Duodenal mucosa (tissue), 2 donors: ENCODE results near the gene UBE2M.
A peak's percentile ranks its signal among the peaks of the same experiment; 100 is the strongest.

Experiments used
- H3K27ac ChIP-seq: one replicate; pipeline ENCODE4 v1.7.0; 2013; ENCODE audit warnings: low read depth, low read length
- H3K27me3 ChIP-seq, 2 donors: one replicate each; pipeline ENCODE4 v1.7.0; 2013; ENCODE audit warnings: low read length in 2 of 2, control low read depth in 1 of 2; ENCODE audit not compliant: insufficient read depth in 2 of 2, control insufficient read depth in 1 of 2
- H3K36me3 ChIP-seq, 2 donors: one replicate each; pipeline ENCODE4 v1.7.0; 2013; ENCODE audit warnings: low read length in 2 of 2, control low read depth in 1 of 2; ENCODE audit not compliant: insufficient read depth in 2 of 2, control insufficient read depth in 1 of 2
- H3K4me1 ChIP-seq, 2 donors: one replicate each; pipeline ENCODE4 v1.7.0; 2013; ENCODE audit warnings: low read length in 2 of 2, control low read depth in 1 of 2; ENCODE audit not compliant: insufficient read depth in 2 of 2, control insufficient read depth in 1 of 2
- H3K4me3 ChIP-seq, 2 donors: one replicate each; pipeline ENCODE4 v1.7.0; 2013; ENCODE audit warnings: low read length in 2 of 2, low read depth in 1 of 2
- H3K9ac ChIP-seq, 2 donors: one replicate each; pipeline ENCODE4 v1.7.0; 2013; ENCODE audit warnings: low read length in 2 of 2, low read depth in 1 of 2
- H3K9me3 ChIP-seq, 2 donors: one replicate each; pipeline ENCODE4 v1.7.0; 2013; ENCODE audit warnings: low read length in 2 of 2, control low read depth in 1 of 2; ENCODE audit not compliant: control insufficient read depth in 1 of 2

UBE2M gene

GRCh38 chr19:58519087-58519354, 39.4 kb downstream of the UBE2M start:
- Histone ChIP-seq H3K9me3 (no peaks in the 10 kb centered on the region), H3K9ac (peak overlapping the region; percentile 90 to 92), H3K4me3 (peak overlapping the region; percentile 73 to 88), H3K27ac (peak overlapping the region; percentile 98), H3K36me3 (peaks cover 8 to 19% of the 10 kb centered on the region in 2 donors), H3K27me3 (no peaks in the 10 kb centered on the region), H3K4me1 (peaks cover 22 to 41% of the 10 kb centered on the region in 2 donors)

DNA sequence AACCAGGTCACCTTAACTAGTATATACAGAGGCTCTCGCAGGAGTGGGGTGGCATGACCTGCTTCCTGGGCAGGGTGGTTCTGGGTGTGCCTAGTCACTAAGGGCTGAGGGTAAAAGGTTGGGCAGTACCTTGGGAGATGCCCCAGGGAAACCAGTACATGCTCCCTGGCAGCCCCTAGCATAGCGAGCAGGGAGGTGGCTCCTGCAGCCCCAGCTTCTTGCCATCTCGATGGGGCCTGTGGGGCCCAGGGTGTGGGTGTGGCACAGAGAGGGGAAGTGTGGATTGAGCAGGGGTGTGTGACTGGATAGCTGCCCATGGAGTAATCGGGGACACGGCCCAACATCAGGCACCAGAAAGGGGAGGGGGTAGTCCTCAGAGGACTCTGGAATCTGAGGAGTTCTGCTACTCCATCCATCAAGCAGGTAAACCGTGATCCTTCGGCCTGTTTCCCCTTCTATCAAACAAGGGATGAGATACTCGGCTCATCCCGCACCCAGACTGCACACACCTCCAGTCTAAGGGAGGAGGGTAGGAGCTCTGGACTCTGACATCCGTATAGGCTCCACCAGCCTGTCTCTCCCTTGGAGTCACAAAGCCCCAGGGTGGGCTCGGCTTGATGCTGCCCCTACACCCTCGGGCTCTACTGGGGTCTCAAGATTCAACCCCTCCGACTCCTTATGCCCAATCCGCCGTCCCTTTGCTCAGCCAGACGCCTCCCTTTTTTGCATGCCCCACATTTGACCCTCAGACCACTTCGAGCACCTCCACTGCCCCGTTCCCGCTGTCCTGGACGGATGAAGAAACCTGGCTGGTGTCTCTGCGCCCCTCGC, 39.9 kb downstream of the UBE2M start:
- Histone ChIP-seq H3K27ac (peak overlapping the region; percentile 98), H3K9ac (peak overlapping the region; percentile 90 to 92), H3K4me1 (peaks cover 26 to 45% of the 10 kb centered on the region in 2 donors), H3K27me3 (no peaks in the 10 kb centered on the region), H3K36me3 (peaks cover 8 to 19% of the 10 kb centered on the region in 2 donors), H3K9me3 (no peaks in the 10 kb centered on the region), H3K4me3 (peak overlapping the region; percentile 73 to 88)

DNA sequence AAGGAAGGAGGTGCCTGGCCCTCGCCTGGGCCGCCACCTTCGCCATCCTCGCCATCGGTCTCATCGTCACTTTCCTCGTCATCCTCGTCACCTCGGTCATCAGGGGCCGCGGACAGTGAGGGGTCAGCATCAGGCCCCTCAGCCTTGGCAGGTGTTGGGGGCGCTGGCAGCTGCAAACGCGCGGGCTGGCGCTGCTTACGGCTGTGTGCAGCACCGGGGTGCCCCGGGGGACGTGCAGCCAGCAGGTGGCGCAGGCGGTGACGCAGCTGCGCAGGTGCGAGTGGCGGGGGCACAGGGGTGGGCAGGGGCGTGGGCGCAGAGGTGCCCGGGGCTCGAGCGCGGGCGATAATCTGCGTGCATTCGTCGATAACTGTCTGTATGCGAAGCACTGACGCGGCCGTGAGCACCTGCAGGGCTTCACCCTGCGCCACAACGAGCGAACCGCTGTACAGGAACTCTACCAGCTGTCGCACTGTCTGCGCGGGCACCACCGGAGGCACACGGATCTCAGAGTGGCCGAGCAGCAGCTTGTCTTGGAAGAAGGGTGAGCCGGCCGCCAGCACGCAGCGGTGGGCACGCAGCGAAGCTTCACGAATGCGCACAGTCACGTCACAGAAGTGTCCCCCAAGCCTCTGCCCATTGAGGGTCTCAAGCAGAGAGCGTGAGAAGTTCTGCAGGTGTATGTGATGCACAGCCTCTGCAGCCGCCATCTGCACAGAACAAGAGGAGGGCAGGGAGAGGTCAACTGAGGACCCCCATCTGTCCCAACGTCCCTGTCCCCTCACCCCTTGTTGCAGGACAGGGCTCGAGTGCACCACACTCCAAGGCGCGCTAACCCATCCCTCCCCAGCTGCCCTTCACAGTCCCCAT, 41.2 kb downstream of the UBE2M start:
- Histone ChIP-seq H3K4me1 (peaks cover 37 to 56% of the 10 kb centered on the region in 2 donors), H3K27me3 (no peaks in the 10 kb centered on the region), H3K4me3 (no peak overlapping the region), H3K27ac (no peak overlapping the region), H3K9me3 (no peaks in the 10 kb centered on the region), H3K9ac (no peak overlapping the region), H3K36me3 (peaks cover 11 to 19% of the 10 kb centered on the region in 2 donors)

DNA sequence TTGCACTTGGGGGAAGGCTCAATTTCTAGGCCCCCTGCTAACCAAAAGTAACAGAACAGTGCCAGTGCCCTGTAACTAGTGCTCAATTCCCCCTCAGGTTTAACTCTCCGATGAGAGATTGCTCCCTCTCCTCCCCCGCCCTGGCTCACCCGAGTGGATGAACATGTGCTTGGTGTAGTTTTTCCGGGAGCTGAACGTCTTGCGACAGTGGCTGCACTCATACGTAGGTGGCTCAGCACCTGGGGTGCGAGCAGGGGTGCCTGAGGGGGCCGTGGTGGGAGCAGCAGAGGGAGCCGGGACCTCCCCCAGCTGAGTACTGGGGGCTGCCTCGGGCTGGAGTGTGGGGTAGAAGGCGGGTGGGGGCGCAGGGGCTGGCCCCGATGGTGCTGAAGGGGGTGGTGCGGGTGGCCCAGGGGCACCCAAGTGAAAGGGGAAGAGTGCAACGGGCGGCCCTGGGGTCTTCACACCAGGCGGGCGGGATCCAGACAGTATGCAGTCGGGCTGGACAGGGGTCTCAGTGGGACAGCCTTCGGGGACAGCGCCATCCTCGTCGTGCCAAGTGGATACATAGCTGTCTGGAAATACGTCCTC, 42.1 kb downstream of the UBE2M start:
- Histone ChIP-seq H3K9me3 (no peaks in the 10 kb centered on the region), H3K27me3 (no peaks in the 10 kb centered on the region), H3K27ac (no peak overlapping the region), H3K9ac (no peak overlapping the region), H3K4me1 (peaks cover 40 to 59% of the 10 kb centered on the region in 2 donors), H3K36me3 (peaks cover 11 to 19% of the 10 kb centered on the region in 2 donors), H3K4me3 (no peak overlapping the region)

- Histone ChIP-seq H3K27me3 (no peaks in the 10 kb centered on the region), H3K9ac (peak overlapping the region in 1 of 2 donors; percentile 10), H3K9me3 (no peaks in the 10 kb centered on the region), H3K4me1 (peaks cover 36 to 54% of the 10 kb centered on the region in 2 donors), H3K27ac (no peak overlapping the region), H3K36me3 (peaks cover 11 to 19% of the 10 kb centered on the region in 2 donors), H3K4me3 (no peak overlapping the region)
Measured at GRCh38 chr19:58515259-58515658, 43.2 kb downstream of the UBE2M start.

DNA sequence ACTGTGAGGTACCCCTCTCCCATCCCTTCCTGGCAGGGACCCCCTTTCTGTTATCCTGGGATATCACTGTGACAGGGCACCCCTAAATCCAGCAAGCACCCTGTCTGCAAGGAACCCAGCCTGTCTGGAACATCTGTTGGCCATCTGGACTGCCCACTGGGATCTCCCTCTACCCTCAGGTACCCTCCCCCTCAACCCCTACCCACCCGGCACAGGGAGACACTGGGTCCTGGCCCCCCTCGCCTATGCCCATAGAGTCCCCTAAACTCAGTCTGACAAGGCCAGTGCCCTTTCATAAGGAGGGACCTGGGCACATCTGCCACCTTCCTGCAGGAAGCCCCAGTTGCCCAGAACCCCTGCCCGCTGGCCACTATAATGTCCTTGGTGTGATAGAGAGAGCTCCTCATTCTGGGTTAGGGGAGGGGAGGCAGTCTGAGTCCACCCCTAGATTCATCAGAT, 43.8 kb downstream of the UBE2M start:
- H3K9ac ChIP-seq, result peak overlapping the region in 1 of 2 donors; percentile 16
- peaks cover 11 to 19% of the 10 kb centered on the region in 2 donors for H3K36me3 ChIP-seq
- peak overlapping the region; percentile 50 to 67 for H3K4me3 ChIP-seq
- no peaks in the 10 kb centered on the region for H3K9me3 ChIP-seq
- H3K4me1 ChIP-seq, result peaks cover 34 to 52% of the 10 kb centered on the region in 2 donors
- no peaks in the 10 kb centered on the region for H3K27me3 ChIP-seq
- H3K27ac ChIP-seq, result no peak overlapping the region

DNA sequence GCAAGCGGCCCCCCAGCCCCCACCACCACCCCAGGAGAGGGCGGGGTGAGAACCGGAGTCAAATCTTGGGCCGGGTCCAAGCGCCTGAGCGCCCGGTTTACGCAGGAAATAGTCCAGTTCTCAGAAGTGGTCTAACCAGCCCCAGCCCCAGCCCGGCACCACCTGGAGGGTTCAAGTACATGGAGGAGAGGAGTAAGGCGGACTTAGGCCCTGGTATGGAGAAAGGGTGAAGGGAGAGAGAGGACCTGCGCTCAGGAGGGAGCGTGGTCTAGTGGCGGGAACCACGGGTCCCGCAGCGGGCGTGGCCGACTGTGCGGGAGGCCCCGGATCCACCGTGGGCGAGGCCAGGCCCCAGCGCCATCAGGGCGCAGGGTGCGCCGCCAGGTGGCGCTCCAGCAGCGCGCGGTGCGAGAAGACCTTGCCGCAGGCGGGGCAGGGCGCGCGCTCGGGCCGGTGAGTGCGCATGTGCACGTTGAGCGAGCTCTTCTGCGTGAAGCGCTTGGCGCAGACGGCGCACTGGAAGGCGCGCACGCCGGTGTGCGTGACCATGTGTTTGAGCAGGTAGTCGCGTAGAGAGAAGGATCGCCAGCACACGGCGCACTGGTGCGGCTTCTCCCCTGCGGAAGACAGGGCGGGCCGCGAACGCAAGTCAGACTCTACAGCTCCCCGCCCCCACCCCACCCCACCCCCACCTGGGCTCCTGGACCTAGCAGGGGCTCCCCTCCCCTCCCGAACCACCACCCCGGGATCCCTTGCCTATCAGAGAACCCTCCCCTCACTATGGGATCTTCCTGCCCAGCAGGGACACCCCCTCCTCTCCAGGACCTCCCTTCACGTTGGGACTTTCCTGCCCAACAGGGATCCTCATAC, 44.5 kb downstream of the UBE2M start:
- Histone ChIP-seq H3K9me3 (no peaks in the 10 kb centered on the region), H3K9ac (peak overlapping the region; percentile 42 to 64), H3K27ac (peak overlapping the region; percentile 1), H3K36me3 (peaks cover 11 to 19% of the 10 kb centered on the region in 2 donors), H3K27me3 (no peaks in the 10 kb centered on the region), H3K4me3 (peak overlapping the region; percentile 50 to 67), H3K4me1 (peaks cover 34 to 51% of the 10 kb centered on the region in 2 donors)

DNA sequence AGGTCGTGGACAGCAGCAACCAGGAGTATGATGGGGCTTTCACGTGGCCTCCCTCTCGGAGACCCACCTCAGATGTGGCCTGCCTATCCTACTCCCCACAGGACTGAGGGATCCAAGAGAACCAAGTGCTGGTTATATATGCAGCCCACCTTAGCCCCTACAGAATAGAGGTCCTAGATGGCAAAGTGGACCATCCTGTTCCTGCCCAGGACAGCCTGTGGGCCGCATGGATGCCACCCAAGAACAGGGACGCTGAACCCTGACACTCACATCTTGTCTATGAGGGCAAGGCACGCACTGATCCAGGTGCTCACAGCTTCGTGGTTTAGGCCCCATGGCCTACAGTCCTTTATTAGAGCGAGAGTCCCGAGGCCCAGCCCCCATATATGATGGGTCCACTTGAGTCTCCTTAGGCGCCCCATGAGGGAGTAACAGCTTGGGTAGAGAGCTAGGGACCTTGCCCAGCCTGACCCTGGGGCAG, 45.2 kb downstream of the UBE2M start:
- H3K27ac ChIP-seq, result peak overlapping the region; percentile 1
- peaks cover 11 to 19% of the 10 kb centered on the region in 2 donors for H3K36me3 ChIP-seq
- H3K4me3 ChIP-seq, result peak overlapping the region in 1 of 2 donors; percentile 44
- H3K27me3 ChIP-seq, result no peaks in the 10 kb centered on the region
- peak overlapping the region; percentile 42 to 64 for H3K9ac ChIP-seq
- H3K4me1 ChIP-seq, result peaks cover 28 to 45% of the 10 kb centered on the region in 2 donors
- H3K9me3 ChIP-seq, result no peaks in the 10 kb centered on the region
